ENCODE data around the gene DCLRE1B. TPM values are rescaled to one million over a fixed set of nuclear protein-coding genes. Genes with fewer than 3 reads are reported as not detected.
A peak's percentile ranks its signal among the peaks of the same experiment; 100 is the strongest.

DCLRE1B gene
- total and polyA plus RNA-seq, 8 donors, result 0.68 to 2.7 (median 1.3) TPM

GRCh38 chr1:113868387-113869083 is 36.6 kb upstream of the DCLRE1B start:
- peaks cover 0 to 12% (median 6%) of the 10 kb centered on the region in 3 donors for H3K4me1 ChIP-seq
- ATAC-seq (no peak), FAIRE-seq (no peak), DNase-seq (no peak)
- H3K27me3 ChIP-seq, result no peaks in the 10 kb centered on the region
- no peak overlapping the region for H3K4me3 ChIP-seq
- TF ChIP-seq CTCF (IDR thresholded peaks at IDR 0.05), result no peak
- 90 to 95% methylated on average over 4 of the region's 4 CpGs for WGBS, 2 donors
- H3K9me3 ChIP-seq, result no peaks in the 10 kb centered on the region
- no peaks in the 10 kb centered on the region for H3K36me3 ChIP-seq
- no peak overlapping the region for H3K27ac ChIP-seq
- intact Hi-C loops (cut with DNase I), result no loop called here

GRCh38 chr1:113870778-113871177 is 34.3 kb upstream of the DCLRE1B start:
- peaks cover 0 to 32% (median 11%) of the 10 kb centered on the region in 3 donors for H3K4me1 ChIP-seq
- H3K27ac ChIP-seq, result no peak overlapping the region
- H3K9me3 ChIP-seq, result no peaks in the 10 kb centered on the region
- H3K36me3 ChIP-seq, result no peaks in the 10 kb centered on the region
- DNase-seq, result no peak
- FAIRE-seq, result no peak
- H3K4me3 ChIP-seq, result peak overlapping the region in 1 of 4 donors; percentile 3
- no peaks in the 10 kb centered on the region for H3K27me3 ChIP-seq
- no peak for ATAC-seq
- TF ChIP-seq CTCF (IDR thresholded peaks at IDR 0.05), result no peak
- intact Hi-C loops (cut with DNase I), result no loop called here
- 85 to 94% methylated on average over 3 of the region's 3 CpGs for WGBS, 2 donors

- FAIRE-seq, result no peak
- peak in 1 of 6 donors; percentile 32 for DNase-seq
- peak within 1 kb of the TSS in 2 of 4 donors; percentile 19 to 35 for H3K27ac ChIP-seq
- no peaks in the 10 kb centered on the region for H3K27me3 ChIP-seq
- H3K36me3 ChIP-seq, result no peaks in the 10 kb centered on the region
- 89 to 94% methylated on average over 4 of the region's 4 CpGs for WGBS, 2 donors
- no peaks in the 10 kb centered on the region for H3K9me3 ChIP-seq
- peak in 2 of 4 donors; percentile 63 to 70 for ATAC-seq
- intact Hi-C loops (cut with DNase I), result no loop called here
- H3K4me1 ChIP-seq, result peaks cover 0 to 38% (median 11%) of the 10 kb centered on the region in 3 donors
- H3K4me3 ChIP-seq, result peak within 1 kb of the TSS in 1 of 4 donors; percentile 3
- TF ChIP-seq CTCF (IDR thresholded peaks at IDR 0.05), result no peak
Measured at GRCh38 chr1:113871597-113872113, 33.5 kb upstream of the DCLRE1B start, which contains the start of gene PTPN22. Gene PTPN22 (minus strand): TSS chr1:113871712.

- no peak for FAIRE-seq
- DNase-seq, result no peak
- Histone ChIP-seq H3K27me3 (no peaks in the 10 kb centered on the region), H3K4me3 (no peak overlapping the region), H3K9me3 (no peaks in the 10 kb centered on the region), H3K4me1 (peaks cover 0 to 38% (median 11%) of the 10 kb centered on the region in 3 donors), H3K27ac (peak overlapping the region in 2 of 4 donors; percentile 19 to 35), H3K36me3 (no peaks in the 10 kb centered on the region)
- peak in 2 of 4 donors; percentile 5 to 19 for ATAC-seq
- intact Hi-C loops (cut with DNase I), result no loop called here
- no peak for TF ChIP-seq CTCF (IDR thresholded peaks at IDR 0.05)
Measured at GRCh38 chr1:113872219-113872935, 32.7 kb upstream of the DCLRE1B start.

Measured in pancreas (tissue), 10 donors.